Stimulated activated naive CD8-positive, alpha-beta T cell treated with anti-CD3 and anti-CD28 coated beads, Interleukin-15, amount 100 ng/mL, for 72 hours (primary cell): Measurements from ENCODE around the gene GPBP1.
"Not testable (repeated sequence)": the region's sequence is repeated elsewhere in the genome, so short reads cannot be mapped to it uniquely, and the experiment has no call there.

Experiments used
- ATAC-seq: fragments of 150-1000 bp; cut with Tn5 transposase; 2 replicates; pipeline ENCODE4 v1.10.0; 2021; ENCODE audit warnings: mild to moderate bottlenecking, moderate library complexity
- DNase-seq, 2 donors: peaks; one replicate each; pipeline ENCODE4 v3.0.0; 2021 to 2022
- H3K27ac Mint-ChIP-seq, 2 donors: one replicate each; pipeline ENCODE4 v1.8.0; 2022; ENCODE audit warnings: mild to moderate bottlenecking in 2 of 2, mixed read lengths in 2 of 2, moderate library complexity in 2 of 2
- H3K27me3 Mint-ChIP-seq: one replicate; pipeline ENCODE4 v1.8.0; 2022; ENCODE audit warnings: mixed read lengths
- H3K4me1 Mint-ChIP-seq: one replicate; pipeline ENCODE4 v1.8.0; 2022; ENCODE audit warnings: mild to moderate bottlenecking, mixed read lengths
- H3K4me3 Mint-ChIP-seq, 2 donors: one replicate each; pipeline ENCODE4 v1.8.0; 2022; ENCODE audit warnings: mild to moderate bottlenecking in 2 of 2, mixed read lengths in 2 of 2, moderate library complexity in 1 of 2
- H3K9me3 Mint-ChIP-seq, 2 donors: one replicate each; pipeline ENCODE4 v1.8.0; 2022; ENCODE audit warnings: mixed read lengths in 2 of 2

Gene GPBP1

GRCh38 chr5:57173319-57174127, at the start of gene GPBP1:
GPBP1 (plus strand) TSS chr5:57174059; CDS start chr5:57214131, 40,072 bp downstream.
- peak within 1 kb of the TSS; percentile 93 to 97 for H3K4me3 Mint-ChIP-seq
- H3K27ac Mint-ChIP-seq: peak within 1 kb of the TSS; percentile 98 to 99
- H3K9me3 Mint-ChIP-seq: no peaks in the 10 kb centered on the region
- ATAC-seq (peak; percentile 80), DNase-seq (peak; percentile 98)
- no peaks in the 10 kb centered on the region for H3K27me3 Mint-ChIP-seq
- H3K4me1 Mint-ChIP-seq: peaks cover 20% of the 10 kb centered on the region

GRCh38 chr5:57128325-57128724, 45.5 kb upstream of the GPBP1 start:
- no peak overlapping the region for H3K4me3 Mint-ChIP-seq
- H3K27me3 Mint-ChIP-seq: no peaks in the 10 kb centered on the region
- no peak overlapping the region for H3K27ac Mint-ChIP-seq
- H3K4me1 Mint-ChIP-seq: no peaks in the 10 kb centered on the region
- no peak for ATAC-seq
- no peaks in the 10 kb centered on the region for H3K9me3 Mint-ChIP-seq
- DNase-seq: no peak

- Mint-ChIP-seq H3K4me1 (no peaks in the 10 kb centered on the region), H3K27ac (no peak overlapping the region), H3K9me3 (no peaks in the 10 kb centered on the region), H3K4me3 (no peak overlapping the region), H3K27me3 (no peaks in the 10 kb centered on the region)
- ATAC-seq (no peak), DNase-seq (no peak)
Measured at GRCh38 chr5:57133574-57133973, 40.3 kb upstream of the GPBP1 start.

- H3K9me3 Mint-ChIP-seq: no peaks in the 10 kb centered on the region
- no peaks in the 10 kb centered on the region for H3K27me3 Mint-ChIP-seq
- ATAC-seq (no peak), DNase-seq (no peak)
- H3K4me1 Mint-ChIP-seq: no peaks in the 10 kb centered on the region
- H3K4me3 Mint-ChIP-seq: no peak overlapping the region
- no peak overlapping the region for H3K27ac Mint-ChIP-seq
Measured at GRCh38 chr5:57137401-57137800, 36.5 kb upstream of the GPBP1 start.

GRCh38 chr5:57152316-57152715, 21.5 kb upstream of the GPBP1 start:
- Mint-ChIP-seq H3K27ac (no peak overlapping the region), H3K4me1 (no peaks in the 10 kb centered on the region), H3K27me3 (no peaks in the 10 kb centered on the region), H3K4me3 (no peak overlapping the region), H3K9me3 (peaks cover 4 to 13% of the 10 kb centered on the region in 2 donors)
- no peak for DNase-seq
- ATAC-seq: no peak

GRCh38 chr5:57155033-57155432, 18.8 kb upstream of the GPBP1 start:
- DNase-seq (no peak), ATAC-seq (no peak)
- Mint-ChIP-seq H3K9me3 (peaks cover 11 to 20% of the 10 kb centered on the region in 2 donors), H3K27me3 (no peaks in the 10 kb centered on the region), H3K4me1 (no peaks in the 10 kb centered on the region), H3K4me3 (no peak overlapping the region), H3K27ac (no peak overlapping the region)

- H3K9me3 Mint-ChIP-seq: peaks cover 11 to 20% of the 10 kb centered on the region in 2 donors
- H3K27ac Mint-ChIP-seq: peak overlapping the region in 1 of 2 donors; percentile 37
- H3K4me1 Mint-ChIP-seq: no peaks in the 10 kb centered on the region
- DNase-seq (no peak), ATAC-seq (no peak)
- H3K27me3 Mint-ChIP-seq: no peaks in the 10 kb centered on the region
- no peak overlapping the region for H3K4me3 Mint-ChIP-seq
Measured at GRCh38 chr5:57157131-57157530, 16.7 kb upstream of the GPBP1 start.

- Mint-ChIP-seq H3K9me3 (peaks cover 11 to 20% of the 10 kb centered on the region in 2 donors), H3K27me3 (no peaks in the 10 kb centered on the region), H3K27ac (no peak overlapping the region), H3K4me3 (no peak overlapping the region), H3K4me1 (no peaks in the 10 kb centered on the region)
- DNase-seq: no peak
- ATAC-seq: no peak
Measured at GRCh38 chr5:57157666-57158065, 16.2 kb upstream of the GPBP1 start.

GRCh38 chr5:57163553-57164006, 10.3 kb upstream of the GPBP1 start:
- Mint-ChIP-seq H3K27me3 (no peaks in the 10 kb centered on the region), H3K27ac (no peak overlapping the region)
- ATAC-seq: no peak

GRCh38 chr5:57164124-57164523, 9.7 kb upstream of the GPBP1 start:
- Mint-ChIP-seq H3K4me1 (peaks cover 9% of the 10 kb centered on the region), H3K9me3 (no peaks in the 10 kb centered on the region), H3K27ac (no peak overlapping the region), H3K27me3 (no peaks in the 10 kb centered on the region), H3K4me3 (no peak overlapping the region)
- DNase-seq (no peak), ATAC-seq (no peak)

More at GRCh38 chr5:57163553-57164006, 10.3 kb upstream of the GPBP1 start:
- no peaks in the 10 kb centered on the region for H3K9me3 Mint-ChIP-seq
- DNase-seq: no peak
- no peak overlapping the region for H3K4me3 Mint-ChIP-seq
- H3K4me1 Mint-ChIP-seq: peaks cover 9% of the 10 kb centered on the region

- ATAC-seq, H3K9me3 Mint-ChIP-seq, DNase-seq, H3K27me3 Mint-ChIP-seq, H3K4me3 Mint-ChIP-seq, H3K4me1 Mint-ChIP-seq, H3K27ac Mint-ChIP-seq: not testable (repeated sequence)
Measured at GRCh38 chr5:57165171-57165570, 8.7 kb upstream of the GPBP1 start.

- H3K4me3 Mint-ChIP-seq: no peak overlapping the region
- H3K4me1 Mint-ChIP-seq: peaks cover 9% of the 10 kb centered on the region
- ATAC-seq (no peak), DNase-seq (no peak)
- H3K9me3 Mint-ChIP-seq: no peaks in the 10 kb centered on the region
- peak overlapping the region in 1 of 2 donors; percentile 9 for H3K27ac Mint-ChIP-seq
- H3K27me3 Mint-ChIP-seq: no peaks in the 10 kb centered on the region
Measured at GRCh38 chr5:57166276-57166675, 7.6 kb upstream of the GPBP1 start.

- H3K4me1 Mint-ChIP-seq: peaks cover 15% of the 10 kb centered on the region
- H3K9me3 Mint-ChIP-seq: no peaks in the 10 kb centered on the region
- ATAC-seq: no peak
- H3K27me3 Mint-ChIP-seq: no peaks in the 10 kb centered on the region
- no peak for DNase-seq
- H3K27ac Mint-ChIP-seq: no peak overlapping the region
- H3K4me3 Mint-ChIP-seq: no peak overlapping the region
Measured at GRCh38 chr5:57167201-57167600, 6.7 kb upstream of the GPBP1 start.

- not testable (repeated sequence) for H3K27ac Mint-ChIP-seq, H3K4me3 Mint-ChIP-seq, ATAC-seq, H3K27me3 Mint-ChIP-seq, DNase-seq, H3K9me3 Mint-ChIP-seq
- peaks cover 23% of the 10 kb centered on the region for H3K4me1 Mint-ChIP-seq
Measured at GRCh38 chr5:57170116-57170515, 3.7 kb upstream of the GPBP1 start.

GRCh38 chr5:57171816-57172465, 1.9 kb upstream of the GPBP1 start:
- peak overlapping the region; percentile 86 to 96 for H3K27ac Mint-ChIP-seq
- no peaks in the 10 kb centered on the region for H3K27me3 Mint-ChIP-seq
- peak overlapping the region; percentile 93 to 97 for H3K4me3 Mint-ChIP-seq
- H3K4me1 Mint-ChIP-seq: peaks cover 14% of the 10 kb centered on the region
- ATAC-seq (no peak), DNase-seq (peak; percentile 5 to 52)
- no peaks in the 10 kb centered on the region for H3K9me3 Mint-ChIP-seq
